ENCODE results near the gene ITLN2.

The ITLN2 gene

GRCh38 chr1:160975026-160975425 is 20.4 kb upstream of the ITLN2 start:
- H3K4me3 ChIP-seq (ENCODE audit: low read depth, low read length) = no peak overlapping the region
- no peak for TF ChIP-seq CTCF (IDR thresholded peaks at IDR 0.05; ENCODE audit: borderline replicate concordance, insufficient read depth, low read depth, low read length)

GRCh38 chr1:160973491-160973890 is 18.9 kb upstream of the ITLN2 start:
- TF ChIP-seq CTCF (IDR thresholded peaks at IDR 0.05; ENCODE audit: borderline replicate concordance, insufficient read depth, low read depth, low read length) = no peak
- H3K4me3 ChIP-seq (ENCODE audit: low read depth, low read length) = no peak overlapping the region

- TF ChIP-seq CTCF (IDR thresholded peaks at IDR 0.05; ENCODE audit: borderline replicate concordance, insufficient read depth, low read depth, low read length) = no peak
Measured at GRCh38 chr1:160972939-160973338, 18.3 kb upstream of the ITLN2 start.

GRCh38 chr1:160971618-160972056 is 17.0 kb upstream of the ITLN2 start:
- H3K4me3 ChIP-seq (ENCODE audit: low read depth, low read length) = no peak overlapping the region
- TF ChIP-seq CTCF (IDR thresholded peaks at IDR 0.05; ENCODE audit: borderline replicate concordance, insufficient read depth, low read depth, low read length) = no peak

More at GRCh38 chr1:160972939-160973338, 18.3 kb upstream of the ITLN2 start:
- no peak overlapping the region for H3K4me3 ChIP-seq (ENCODE audit: low read depth, low read length)

GRCh38 chr1:160963521-160963920 is 8.9 kb upstream of the ITLN2 start:
- no peak overlapping the region for H3K4me3 ChIP-seq (ENCODE audit: low read depth, low read length)
- no peak for TF ChIP-seq CTCF (IDR thresholded peaks at IDR 0.05; ENCODE audit: borderline replicate concordance, insufficient read depth, low read depth, low read length)

- no peak for TF ChIP-seq CTCF (IDR thresholded peaks at IDR 0.05; ENCODE audit: borderline replicate concordance, insufficient read depth, low read depth, low read length)
- H3K4me3 ChIP-seq (ENCODE audit: low read depth, low read length) = no peak overlapping the region
Measured at GRCh38 chr1:160961419-160961818, 6.8 kb upstream of the ITLN2 start.

GRCh38 chr1:160956966-160957365 is 2.4 kb upstream of the ITLN2 start:
- H3K4me3 ChIP-seq (ENCODE audit: low read depth, low read length) = no peak overlapping the region
- TF ChIP-seq CTCF (IDR thresholded peaks at IDR 0.05; ENCODE audit: borderline replicate concordance, insufficient read depth, low read depth, low read length) = no peak
